GM19395 (cell line): ENCODE results near the gene ABCD1.

ENCODE experiments used
- ATAC-seq: cut with Tn5 transposase; IDR thresholded peaks from one replicate; pipeline ENCODE4 v1.9.1; 2021; ENCODE audit warnings: mild to moderate bottlenecking, moderate library complexity; ENCODE audit not compliant: unreplicated experiment

ABCD1 gene

DNA sequence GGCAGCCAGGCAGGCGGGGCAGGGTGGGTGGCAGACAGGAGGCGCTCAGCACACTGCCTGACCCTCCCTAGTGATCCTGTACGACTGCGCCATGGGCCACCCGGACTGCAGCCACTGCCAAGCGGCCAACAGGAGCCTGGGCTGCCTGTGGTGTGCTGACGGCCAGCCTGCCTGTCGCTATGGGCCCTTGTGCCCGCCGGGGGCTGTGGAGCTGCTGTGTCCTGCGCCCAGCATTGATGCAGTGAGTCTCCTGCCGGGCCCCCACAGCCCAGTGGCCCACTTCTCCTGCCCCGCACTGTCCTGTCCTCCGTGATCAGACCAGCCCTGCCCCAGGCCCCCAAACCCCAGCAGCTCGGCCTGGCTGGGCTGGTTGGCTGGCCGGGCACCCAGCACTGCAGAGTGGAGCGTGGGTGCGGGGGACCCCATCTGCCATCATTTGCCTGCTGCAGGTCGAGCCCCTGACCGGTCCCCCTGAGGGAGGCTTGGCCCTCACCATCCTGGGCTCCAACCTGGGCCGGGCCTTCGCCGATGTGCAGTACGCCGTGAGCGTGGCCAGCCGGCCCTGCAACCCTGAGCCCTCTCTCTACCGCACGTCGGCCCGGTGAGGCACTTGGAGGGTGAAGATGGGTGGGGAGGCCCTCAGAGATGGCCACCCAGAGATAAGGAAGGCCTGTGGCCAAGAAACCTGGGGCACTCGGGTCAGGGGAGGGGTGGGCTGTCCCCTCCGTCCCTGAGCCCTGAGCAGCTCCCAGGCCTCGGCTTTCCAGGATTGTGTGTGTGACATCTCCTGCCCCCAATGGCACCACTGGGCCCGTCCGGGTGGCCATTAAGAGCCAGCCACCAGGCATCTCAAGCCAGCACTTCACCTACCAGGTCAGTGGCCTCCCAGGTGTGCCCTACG is 47.0 kb downstream of the ABCD1 start:
- no peak for ATAC-seq

- ATAC-seq, result no peak
Observed at GRCh38 chrX:153772316-153773217, 47.9 kb downstream of the ABCD1 start.

DNA sequence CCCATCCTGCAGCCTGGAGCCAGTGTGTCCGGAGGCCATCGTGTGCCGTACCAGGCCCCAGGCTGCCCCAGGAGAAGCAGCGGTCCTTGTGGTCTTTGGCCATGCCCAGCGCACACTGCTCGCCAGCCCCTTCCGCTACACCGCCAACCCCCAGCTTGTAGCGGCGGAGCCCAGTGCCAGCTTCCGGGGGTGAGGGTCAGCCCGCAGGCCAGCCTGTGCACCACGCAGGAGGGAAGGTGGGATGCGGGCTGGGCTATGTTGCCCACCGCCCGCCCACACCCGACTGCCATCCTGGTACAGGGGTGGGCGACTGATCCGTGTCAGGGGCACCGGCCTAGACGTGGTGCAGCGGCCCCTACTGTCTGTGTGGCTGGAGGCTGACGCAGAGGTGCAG is 48.6 kb downstream of the ABCD1 start:
- no peak for ATAC-seq

GRCh38 chrX:153773741-153774575 is 49.3 kb downstream of the ABCD1 start:
- no peak for ATAC-seq

- ATAC-seq, result no peak
Observed at GRCh38 chrX:153774576-153775292, 50.1 kb downstream of the ABCD1 start.

GRCh38 chrX:153775293-153776119 is 50.9 kb downstream of the ABCD1 start:
- ATAC-seq, result no peak

DNA sequence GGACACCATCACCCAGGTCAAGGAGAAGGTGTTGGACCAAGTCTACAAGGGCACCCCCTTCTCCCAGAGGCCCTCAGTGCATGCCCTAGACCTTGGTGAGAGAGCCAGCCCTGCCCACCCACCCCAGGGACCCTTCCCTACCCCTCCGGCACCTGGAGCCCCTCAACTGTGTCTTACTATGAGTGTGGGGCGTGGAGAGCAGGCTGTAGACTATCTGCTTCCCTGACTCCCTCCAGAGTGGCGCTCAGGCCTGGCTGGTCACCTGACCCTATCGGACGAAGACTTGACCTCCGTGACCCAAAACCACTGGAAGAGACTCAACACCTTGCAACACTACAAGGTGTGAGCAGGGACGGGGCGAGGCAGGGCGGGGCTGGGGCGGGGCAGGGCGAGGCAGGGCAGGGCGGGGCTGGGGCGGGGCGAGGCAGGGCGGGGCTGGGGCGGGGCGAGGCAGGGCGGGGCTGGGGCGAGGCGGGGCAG is 51.5 kb downstream of the ABCD1 start:
- ATAC-seq, result no peak

- ATAC-seq, result no peak
Observed at GRCh38 chrX:153776611-153777045, 52.0 kb downstream of the ABCD1 start.

DNA sequence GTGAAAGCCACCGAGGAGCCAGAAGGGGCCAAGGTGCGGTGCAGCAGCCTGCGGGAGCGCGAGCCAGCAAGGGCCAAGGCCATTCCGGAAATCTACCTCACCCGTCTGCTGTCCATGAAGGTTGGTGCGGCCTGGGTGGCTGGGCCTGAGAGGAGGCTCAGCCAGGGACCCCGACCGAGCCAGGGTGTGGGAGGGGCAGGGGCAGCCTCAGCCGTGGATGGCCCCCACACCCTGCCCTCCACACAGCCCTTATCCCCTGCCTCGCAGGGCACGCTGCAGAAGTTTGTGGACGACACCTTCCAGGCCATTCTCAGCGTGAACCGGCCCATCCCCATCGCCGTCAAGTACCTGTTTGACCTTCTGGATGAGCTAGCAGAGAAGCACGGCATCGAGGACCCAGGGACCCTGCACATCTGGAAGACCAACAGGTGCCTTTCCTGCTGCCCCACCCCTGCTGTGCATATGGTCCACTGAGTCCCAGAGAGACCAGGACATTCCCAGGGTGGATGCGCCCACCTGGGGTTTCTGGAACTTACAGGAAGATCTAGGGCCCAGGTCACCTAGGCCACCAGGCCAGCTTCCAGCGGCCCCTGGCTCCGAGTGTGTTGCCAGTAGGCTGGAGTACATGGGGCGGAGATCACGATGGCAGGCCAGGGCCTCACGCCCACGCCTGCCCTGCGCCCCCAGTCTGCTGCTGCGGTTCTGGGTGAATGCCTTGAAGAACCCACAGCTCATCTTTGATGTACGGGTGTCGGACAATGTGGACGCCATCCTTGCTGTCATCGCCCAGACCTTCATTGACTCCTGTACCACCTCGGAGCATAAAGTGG is 52.8 kb downstream of the ABCD1 start:
- no peak for ATAC-seq

DNA sequence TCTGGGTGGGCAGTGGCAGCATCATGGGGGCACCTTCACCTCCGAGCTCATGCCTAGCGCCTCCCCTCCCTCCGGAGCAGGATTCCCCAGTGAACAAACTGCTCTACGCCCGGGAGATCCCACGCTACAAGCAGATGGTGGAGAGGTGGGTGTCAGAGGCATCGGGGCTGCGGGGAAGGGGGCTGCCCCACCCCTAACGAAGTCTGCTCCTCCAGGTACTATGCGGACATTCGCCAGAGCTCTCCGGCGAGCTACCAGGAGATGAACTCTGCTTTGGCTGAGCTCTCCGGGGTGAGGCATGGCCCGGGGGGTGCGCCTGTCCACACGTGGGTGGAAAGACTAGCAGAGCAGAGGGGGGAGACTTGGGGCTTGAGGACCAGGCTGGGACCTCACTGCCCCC is 53.5 kb downstream of the ABCD1 start:
- no peak for ATAC-seq

DNA sequence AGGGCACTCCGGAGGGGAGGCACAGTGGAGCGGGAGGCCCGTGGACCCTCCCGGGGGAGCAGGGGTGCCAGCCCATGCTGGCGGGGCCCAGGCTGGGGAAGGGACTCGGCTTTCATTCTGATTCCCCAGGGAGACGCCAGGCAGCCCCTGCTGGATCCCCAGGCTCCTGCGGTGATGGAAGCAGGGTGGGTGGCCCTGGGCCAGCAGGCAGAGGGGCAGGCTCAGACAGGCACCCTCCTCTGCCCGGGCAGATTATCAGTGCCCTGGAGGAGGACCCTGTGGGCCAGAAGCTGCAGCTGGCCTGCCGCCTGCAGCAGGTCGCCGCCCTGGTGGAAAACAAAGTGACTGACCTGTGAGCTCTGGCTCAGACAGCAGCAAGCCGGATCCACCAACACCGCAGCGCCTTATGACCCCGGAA is 54.0 kb downstream of the ABCD1 start:
- ATAC-seq, result no peak

GRCh38 chrX:153779891-153780677 is 55.4 kb downstream of the ABCD1 start:
- no peak for ATAC-seq

DNA sequence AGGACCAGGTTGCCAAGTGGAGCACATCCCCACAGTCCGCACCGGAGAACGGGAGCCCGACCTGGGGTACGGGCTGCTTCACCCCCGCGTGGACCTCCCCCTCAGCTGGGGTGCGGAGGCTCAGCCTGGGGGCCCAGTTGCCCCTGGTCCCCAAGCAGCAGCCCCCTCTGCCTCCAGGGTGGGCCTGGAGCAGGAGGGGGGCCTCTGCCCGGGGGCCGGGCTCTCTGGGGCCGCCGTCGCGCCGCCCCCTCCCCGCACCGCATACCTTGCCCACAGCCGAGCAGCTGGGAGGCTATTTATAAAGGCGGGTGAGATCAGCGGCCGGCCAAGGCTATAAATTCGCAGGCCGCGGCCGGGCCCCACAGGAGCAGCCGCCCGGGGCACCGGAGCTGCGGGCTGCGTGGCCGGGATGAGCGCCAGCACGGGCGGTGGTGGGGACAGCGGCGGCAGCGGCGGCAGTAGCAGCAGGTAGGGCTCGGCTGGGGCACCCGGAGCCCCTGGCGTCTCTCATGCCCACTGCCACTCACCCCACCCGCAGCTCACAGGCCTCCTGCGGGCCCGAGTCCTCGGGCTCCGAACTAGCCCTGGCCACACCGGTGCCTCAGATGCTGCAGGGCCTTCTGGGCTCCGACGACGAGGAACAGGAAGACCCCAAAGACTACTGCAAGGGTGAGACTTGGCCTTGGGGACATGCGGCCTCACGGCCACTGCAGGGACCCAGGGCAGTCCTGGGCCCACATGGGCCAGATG is 56.2 kb downstream of the ABCD1 start, which contains the start of gene SRPK3:
TSS of gene SRPK3 (plus strand) at position 364 of the 750 bp plus-strand sequence. CDS start at position 410, 46 bp downstream.
- ATAC-seq, result no peak

DNA sequence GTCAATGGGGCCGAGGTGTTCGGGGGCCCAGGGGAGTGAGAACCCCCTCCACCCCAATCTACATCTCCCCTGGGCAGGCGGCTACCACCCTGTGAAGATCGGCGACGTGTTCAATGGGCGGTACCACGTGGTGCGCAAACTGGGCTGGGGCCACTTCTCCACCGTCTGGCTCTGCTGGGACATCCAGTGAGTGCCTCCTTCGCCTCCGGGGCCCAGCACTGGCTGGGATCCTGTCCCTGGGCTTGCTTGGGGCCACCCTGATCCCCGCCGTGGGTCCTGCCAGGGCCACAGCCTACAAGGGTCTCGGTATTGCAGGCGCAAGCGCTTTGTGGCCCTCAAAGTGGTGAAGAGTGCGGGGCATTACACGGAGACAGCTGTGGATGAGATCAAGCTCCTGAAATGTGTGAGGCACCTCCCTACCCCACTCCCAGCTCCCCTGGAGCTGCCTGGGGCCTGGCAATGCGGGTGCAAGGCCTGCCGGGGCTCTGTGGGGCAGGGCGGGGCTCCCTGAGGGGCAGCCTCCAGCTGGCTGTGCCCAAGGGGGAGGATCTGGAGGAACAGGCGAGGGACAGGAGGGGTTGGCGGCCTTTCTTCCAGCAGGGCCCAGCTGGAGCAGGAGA is 56.9 kb downstream of the ABCD1 start:
- no peak for ATAC-seq

GRCh38 chrX:153782313-153782712 is 57.7 kb downstream of the ABCD1 start:
- ATAC-seq, result no peak

GRCh38 chrX:153782871-153783270 is 58.2 kb downstream of the ABCD1 start:
- no peak for ATAC-seq
